Activated T-cell treated with anti-CD3 and anti-CD28 coated beads, Interleukin-2, amount 50 U/mL, for 72 hours (primary cell): ENCODE measurements around the gene ADGRG2. TPM values are rescaled to one million over a fixed set of nuclear protein-coding genes. Genes with fewer than 3 reads are reported as not detected.

Source experiments
- total RNA-seq, 2 donors: library from RNA; stranded (reverse); gene quantifications; one replicate each; pipeline ENCODE4 v1.2.3, GENCODE V29; 2022

ADGRG2 gene
- total RNA-seq, 2 donors from 2014 or later: 0.12 TPM; not detected in 1

Other genes with a start within 250 kb of the ADGRG2 start
- gene PHKA2, start 138.4 kb downstream of the ADGRG2 start, total RNA-seq: 10 to 100 TPM; 27.2 to 30.3 TPM
- 100 to 1,000 TPM; 165 to 179 TPM for gene PDHA1, start 221.5 kb upstream of the ADGRG2 start, total RNA-seq